GM19395 (cell line): ENCODE measurements around the gene IMMP2L.
"Not testable (repeated sequence)": the region's sequence is repeated elsewhere in the genome, so short reads cannot be mapped to it uniquely, and the experiment has no call there.

Source experiments
- ATAC-seq: cut with Tn5 transposase; IDR thresholded peaks from one replicate; pipeline ENCODE4 v1.9.1; 2021; ENCODE audit warnings: mild to moderate bottlenecking, moderate library complexity; ENCODE audit not compliant: unreplicated experiment

IMMP2L gene

GRCh38 chr7:111473449-111474198 is 88.7 kb downstream of the IMMP2L start:
- ATAC-seq = no peak

- no peak for ATAC-seq
Measured at GRCh38 chr7:111470998-111471397, 91.3 kb downstream of the IMMP2L start.

- ATAC-seq = not testable (repeated sequence)
Measured at GRCh38 chr7:111469894-111470293, 92.4 kb downstream of the IMMP2L start.

GRCh38 chr7:111465774-111466173 is 96.5 kb downstream of the IMMP2L start:
- not testable (repeated sequence) for ATAC-seq

- ATAC-seq = no peak
Measured at GRCh38 chr7:111460695-111461094, 101.6 kb downstream of the IMMP2L start.

- ATAC-seq = no peak
Measured at GRCh38 chr7:111459757-111460280, 102.5 kb downstream of the IMMP2L start.

GRCh38 chr7:111459065-111459756 is 103.1 kb downstream of the IMMP2L start:
- ATAC-seq = no peak

- not testable (repeated sequence) for ATAC-seq
Measured at GRCh38 chr7:111450705-111451104, 111.6 kb downstream of the IMMP2L start.

- ATAC-seq = not testable (repeated sequence)
Measured at GRCh38 chr7:111447502-111447901, 114.8 kb downstream of the IMMP2L start.

- no peak for ATAC-seq
Measured at GRCh38 chr7:111439977-111440376, 122.3 kb downstream of the IMMP2L start.

- no peak for ATAC-seq
Measured at GRCh38 chr7:111438369-111439289, 123.7 kb downstream of the IMMP2L start.

- no peak for ATAC-seq
Measured at GRCh38 chr7:111437736-111438135, 124.6 kb downstream of the IMMP2L start.

- no peak for ATAC-seq
Measured at GRCh38 chr7:111436608-111437007, 125.7 kb downstream of the IMMP2L start.

GRCh38 chr7:111433426-111433825 is 128.9 kb downstream of the IMMP2L start:
- ATAC-seq = no peak

- no peak for ATAC-seq
Measured at GRCh38 chr7:111429781-111430180, 132.5 kb downstream of the IMMP2L start.

- ATAC-seq = no peak
Measured at GRCh38 chr7:111424768-111425167, 137.5 kb downstream of the IMMP2L start.

- ATAC-seq = no peak
Measured at GRCh38 chr7:111414374-111414773, 147.9 kb downstream of the IMMP2L start.

- ATAC-seq = no peak
Measured at GRCh38 chr7:111413739-111414138, 148.6 kb downstream of the IMMP2L start.

GRCh38 chr7:111410899-111411298 is 151.4 kb downstream of the IMMP2L start:
- ATAC-seq = no peak

- ATAC-seq = no peak
Measured at GRCh38 chr7:111409714-111410422, 152.4 kb downstream of the IMMP2L start.
